GM19438 (cell line): ENCODE measurements around the gene DCAF6.

Experiments used
- ATAC-seq: cut with Tn5 transposase; IDR thresholded peaks from one replicate; pipeline ENCODE4 v1.9.1; 2021; ENCODE audit warnings: low read depth; ENCODE audit not compliant: unreplicated experiment

DCAF6 gene

GRCh38 chr1:168081373-168082007, 145.0 kb downstream of the DCAF6 start:
- ATAC-seq: no peak

GRCh38 chr1:168082008-168082876, 145.8 kb downstream of the DCAF6 start:
- peak; percentile 81 for ATAC-seq

- no peak for ATAC-seq
These were observed 147.2 kb downstream of the DCAF6 start for GRCh38 chr1:168083456-168084325.

GRCh38 chr1:168084396-168085231, 148.1 kb downstream of the DCAF6 start:
- no peak for ATAC-seq

GRCh38 chr1:168085401-168085872, 149.0 kb downstream of the DCAF6 start:
- ATAC-seq: no peak

- no peak for ATAC-seq
These were observed 150.0 kb downstream of the DCAF6 start for GRCh38 chr1:168086438-168086837.

GRCh38 chr1:168087696-168088095, 151.2 kb downstream of the DCAF6 start:
- no peak for ATAC-seq

GRCh38 chr1:168088511-168089325, 152.2 kb downstream of the DCAF6 start:
- no peak for ATAC-seq

- no peak for ATAC-seq
These were observed 153.0 kb downstream of the DCAF6 start for GRCh38 chr1:168089326-168089978.

- ATAC-seq: no peak
These were observed 153.5 kb downstream of the DCAF6 start for GRCh38 chr1:168089979-168090337.

- no peak for ATAC-seq
These were observed 153.9 kb downstream of the DCAF6 start for GRCh38 chr1:168090395-168090794.

- no peak for ATAC-seq
These were observed 154.6 kb downstream of the DCAF6 start for GRCh38 chr1:168091063-168091462.

- ATAC-seq: no peak
These were observed 155.5 kb downstream of the DCAF6 start for GRCh38 chr1:168091720-168092550.

GRCh38 chr1:168092566-168093355, 156.3 kb downstream of the DCAF6 start:
- ATAC-seq: no peak

GRCh38 chr1:168093616-168094015, 157.1 kb downstream of the DCAF6 start:
- no peak for ATAC-seq

- no peak for ATAC-seq
These were observed 159.0 kb downstream of the DCAF6 start for GRCh38 chr1:168095476-168095875.
